ENCODE results near the gene PTPN18.

PTPN18 gene

GRCh38 chr2:130369311-130369964 lies 13.6 kb downstream of the PTPN18 start:
- no peaks in the 10 kb centered on the region for H3K27me3 Mint-ChIP-seq (ENCODE audit: low read depth)
- peaks cover 2% of the 10 kb centered on the region for H3K9me3 Mint-ChIP-seq
- peaks cover 6% of the 10 kb centered on the region for H3K36me3 Mint-ChIP-seq (ENCODE audit: low read depth)
- peak overlapping the region in 1 of 3 experiments; percentile 79 for H3K4me3 Mint-ChIP-seq
- peaks cover 9% of the 10 kb centered on the region for H3K4me1 Mint-ChIP-seq
- no peak for TF ChIP-seq CTCF (IDR thresholded peaks at IDR 0.05; ENCODE audit: unreplicated experiment in 3 of 3)
- no peak overlapping the region for H3K27ac Mint-ChIP-seq

GRCh38 chr2:130369965-130370341 lies 14.1 kb downstream of the PTPN18 start:
- no peak for TF ChIP-seq CTCF (IDR thresholded peaks at IDR 0.05; ENCODE audit: unreplicated experiment in 3 of 3)
- Mint-ChIP-seq H3K9me3 (peaks cover 2% of the 10 kb centered on the region), H3K27ac (no peak overlapping the region), H3K4me1 (peaks cover 9% of the 10 kb centered on the region), H3K36me3 (ENCODE audit: low read depth) (peaks cover 6% of the 10 kb centered on the region), H3K27me3 (ENCODE audit: low read depth) (no peaks in the 10 kb centered on the region), H3K4me3 (peak overlapping the region; percentile 51 to 79 (median 66))

- Mint-ChIP-seq H3K9me3 (peaks cover 2% of the 10 kb centered on the region), H3K27me3 (ENCODE audit: low read depth) (no peaks in the 10 kb centered on the region), H3K4me1 (peaks cover 9% of the 10 kb centered on the region), H3K36me3 (ENCODE audit: low read depth) (peaks cover 6% of the 10 kb centered on the region), H3K27ac (peak overlapping the region in 1 of 3 experiments; percentile 9), H3K4me3 (peak overlapping the region; percentile 73 to 94 (median 79))
- no peak for TF ChIP-seq CTCF (IDR thresholded peaks at IDR 0.05; ENCODE audit: unreplicated experiment in 3 of 3)
These were observed 14.6 kb downstream of the PTPN18 start for GRCh38 chr2:130370490-130370889.

GRCh38 chr2:130371723-130372054 lies 15.8 kb downstream of the PTPN18 start:
- Mint-ChIP-seq H3K4me3 (peak overlapping the region; percentile 79 to 94 (median 89)), H3K4me1 (peaks cover 12% of the 10 kb centered on the region), H3K27ac (peak overlapping the region; percentile 79 to 84 (median 82)), H3K9me3 (peaks cover 2% of the 10 kb centered on the region), H3K36me3 (ENCODE audit: low read depth) (peaks cover 11% of the 10 kb centered on the region), H3K27me3 (ENCODE audit: low read depth) (no peaks in the 10 kb centered on the region)
- TF ChIP-seq CTCF (IDR thresholded peaks at IDR 0.05; ENCODE audit: unreplicated experiment in 3 of 3), result no peak

- H3K36me3 Mint-ChIP-seq (ENCODE audit: low read depth), result peaks cover 11% of the 10 kb centered on the region
- peak overlapping the region; percentile 79 to 84 (median 82) for H3K27ac Mint-ChIP-seq
- H3K4me3 Mint-ChIP-seq, result peak overlapping the region; percentile 79 to 94 (median 89)
- peaks cover 2% of the 10 kb centered on the region for H3K9me3 Mint-ChIP-seq
- peaks cover 12% of the 10 kb centered on the region for H3K4me1 Mint-ChIP-seq
- peak; percentile 97 to 99 (median 97) for TF ChIP-seq CTCF (IDR thresholded peaks at IDR 0.05; ENCODE audit: unreplicated experiment in 3 of 3)
- H3K27me3 Mint-ChIP-seq (ENCODE audit: low read depth), result no peaks in the 10 kb centered on the region
These were observed 16.4 kb downstream of the PTPN18 start for GRCh38 chr2:130372055-130372832.

Data from nephron (organoid).